Measurements from ENCODE around the gene RABL6. TPM values are rescaled to one million over a fixed set of nuclear protein-coding genes. Genes with fewer than 3 reads are reported as not detected.

Gene RABL6
- total and polyA plus RNA-seq, 5 donors from 2014 or later, result 9.4 to 63.6 (median 11.4) TPM

Other genes with a start within 250 kb of the RABL6 start
- 1.7 TPM for gene EGFL7, start 145.0 kb upstream of the RABL6 start, total RNA-seq
- gene EGFL7, start 145.0 kb upstream of the RABL6 start, polyA plus RNA-seq, result not detected
- 11.0 TPM for gene AGPAT2, start 120.5 kb upstream of the RABL6 start, total RNA-seq
- gene AGPAT2, start 120.5 kb upstream of the RABL6 start, polyA plus RNA-seq, result 10 to 100 TPM; 12.0 to 22.1 (median 21.1) TPM
- gene DIPK1B, start 95.4 kb upstream of the RABL6 start, total RNA-seq, result 1.3 TPM
- gene DIPK1B, start 95.4 kb upstream of the RABL6 start, polyA plus RNA-seq, result under 1 TPM in 1 of 4 donors, not detected in 3; 0.16 TPM
- gene LCN10, start 65.0 kb upstream of the RABL6 start, total RNA-seq, result 0.30 TPM
- gene LCN10, start 65.0 kb upstream of the RABL6 start, polyA plus RNA-seq, result 1 to 10 TPM; 1.6 to 3.9 (median 3.0) TPM
- not detected for gene LCN6, start 59.4 kb upstream of the RABL6 start, total RNA-seq
- not detected for gene LCN6, start 59.4 kb upstream of the RABL6 start, polyA plus RNA-seq
- gene LCN8, start 49.7 kb upstream of the RABL6 start, total RNA-seq, result not detected
- not detected for gene LCN8, start 49.7 kb upstream of the RABL6 start, polyA plus RNA-seq
- gene LCN15, start 43.4 kb upstream of the RABL6 start, total RNA-seq, result not detected
- not detected for gene LCN15, start 43.4 kb upstream of the RABL6 start, polyA plus RNA-seq
- 20.7 TPM for gene TMEM141, start 16.6 kb upstream of the RABL6 start, total RNA-seq
- gene TMEM141, start 16.6 kb upstream of the RABL6 start, polyA plus RNA-seq, result 10 to 100 TPM; 28.2 to 39.3 (median 35.5) TPM
- 2.3 TPM for gene CCDC183, start 11.6 kb upstream of the RABL6 start, total RNA-seq
- gene CCDC183, start 11.6 kb upstream of the RABL6 start, polyA plus RNA-seq, result under 1 TPM in 3 of 4 donors, not detected in 1; 0.16 to 0.72 (median 0.58) TPM
- 4.3 TPM for gene AJM1, start 34.5 kb downstream of the RABL6 start, total RNA-seq
- gene AJM1, start 34.5 kb downstream of the RABL6 start, polyA plus RNA-seq, result under 1 TPM in 2 of 4 donors, not detected in 2; 0.10 to 0.11 TPM
- 33.7 TPM for gene PHPT1, start 41.5 kb downstream of the RABL6 start, total RNA-seq
- 10 to 100 TPM; 65.4 to 95.8 (median 80.3) TPM for gene PHPT1, start 41.5 kb downstream of the RABL6 start, polyA plus RNA-seq
- 2.7 TPM for gene MAMDC4, start 44.4 kb downstream of the RABL6 start, total RNA-seq
- gene MAMDC4, start 44.4 kb downstream of the RABL6 start, polyA plus RNA-seq, result under 1 TPM in 1 of 4 donors, not detected in 3; 0.30 TPM
- 219 TPM for gene EDF1, start 58.4 kb downstream of the RABL6 start, total RNA-seq
- 100 to 1,000 TPM; 297 to 398 (median 339) TPM for gene EDF1, start 58.4 kb downstream of the RABL6 start, polyA plus RNA-seq
- gene TRAF2, start 78.6 kb downstream of the RABL6 start, total RNA-seq, result 28.6 TPM
- gene TRAF2, start 78.6 kb downstream of the RABL6 start, polyA plus RNA-seq, result 10 to 100 TPM; 11.0 to 23.0 (median 15.6) TPM
- gene FBXW5, start 136.8 kb downstream of the RABL6 start, total RNA-seq, result 96.9 TPM
- gene FBXW5, start 136.8 kb downstream of the RABL6 start, polyA plus RNA-seq, result 100 to 1,000 TPM in 3 of 4 donors, 10 to 100 TPM in 1; 91.6 to 134 (median 121) TPM
- gene C8G, start 137.3 kb downstream of the RABL6 start, total RNA-seq, result 1.1 TPM
- gene C8G, start 137.3 kb downstream of the RABL6 start, polyA plus RNA-seq, result under 1 TPM in 1 of 4 donors, not detected in 3; 0.96 TPM
- gene LCN12, start 144.3 kb downstream of the RABL6 start, total RNA-seq, result 1.4 TPM
- gene LCN12, start 144.3 kb downstream of the RABL6 start, polyA plus RNA-seq, result not detected
- gene PTGDS, start 169.6 kb downstream of the RABL6 start, total RNA-seq, result 15.4 TPM
- under 1 TPM in 1 of 4 donors, not detected in 3; 0.47 TPM for gene PTGDS, start 169.6 kb downstream of the RABL6 start, polyA plus RNA-seq
- gene LCNL1, start 175.0 kb downstream of the RABL6 start, total RNA-seq, result not detected
- not detected for gene LCNL1, start 175.0 kb downstream of the RABL6 start, polyA plus RNA-seq
- gene PAXX, start 184.5 kb downstream of the RABL6 start, total RNA-seq, result 83.3 TPM
- 10 to 100 TPM; 46.7 to 67.5 (median 66.0) TPM for gene PAXX, start 184.5 kb downstream of the RABL6 start, polyA plus RNA-seq
- gene CLIC3, start 188.6 kb downstream of the RABL6 start, total RNA-seq, result 1.0 TPM
- 1 to 10 TPM in 3 of 4 donors, under 1 TPM in 1; 0.38 to 4.5 (median 2.9) TPM for gene CLIC3, start 188.6 kb downstream of the RABL6 start, polyA plus RNA-seq
- gene ABCA2, start 220.3 kb downstream of the RABL6 start, total RNA-seq, result 135 TPM
- gene ABCA2, start 220.3 kb downstream of the RABL6 start, polyA plus RNA-seq, result 1 to 10 TPM; 3.8 to 4.5 (median 4.3) TPM
- gene FUT7, start 224.1 kb downstream of the RABL6 start, total RNA-seq, result 15.2 TPM
- gene FUT7, start 224.1 kb downstream of the RABL6 start, polyA plus RNA-seq, result 10 to 100 TPM; 31.8 to 79.0 (median 42.9) TPM
- gene NPDC1, start 238.2 kb downstream of the RABL6 start, total RNA-seq, result 106 TPM
- 10 to 100 TPM in 2 of 4 donors, 1 to 10 TPM in 2; 4.2 to 15.3 (median 9.2) TPM for gene NPDC1, start 238.2 kb downstream of the RABL6 start, polyA plus RNA-seq
- gene ENTPD2, start 246.1 kb downstream of the RABL6 start, total RNA-seq, result not detected
- gene ENTPD2, start 246.1 kb downstream of the RABL6 start, polyA plus RNA-seq, result not detected

Measured in CD4-positive, CD25-positive, alpha-beta regulatory T cell (primary cell).